Spinal cord (tissue), 10 donors: ENCODE results near the gene TMEM151A. TPM values are rescaled to one million over a fixed set of nuclear protein-coding genes. Genes with fewer than 3 reads are reported as not detected.

Experiments
- DNase-seq, 6 donors: peaks; one replicate each; pipeline versions ENCODE4 v3.0.0 to v3.0.0-alpha.2; 2013 to 2015; ENCODE audit warnings: low spot score in 6 of 6, low read depth in 4 of 6
- H3K27ac ChIP-seq: one replicate; pipeline ENCODE4 v1.5.1; 2013; ENCODE audit warnings: low read depth, low read length, control low read depth
- H3K27me3 ChIP-seq: one replicate; pipeline ENCODE4 v1.6.1; 2013; ENCODE audit warnings: low read length; ENCODE audit not compliant: control insufficient read depth, insufficient read depth
- H3K36me3 ChIP-seq: one replicate; pipeline ENCODE4 v1.6.1; 2013; ENCODE audit warnings: low read length; ENCODE audit not compliant: control insufficient read depth, insufficient read depth
- H3K4me1 ChIP-seq: one replicate; pipeline ENCODE4 v1.6.1; 2013; ENCODE audit warnings: low read length; ENCODE audit not compliant: control insufficient read depth, insufficient read depth
- H3K4me3 ChIP-seq: one replicate; pipeline ENCODE4 v1.5.1; 2013; ENCODE audit warnings: low read depth, low read length, control low read depth
- H3K9me3 ChIP-seq: one replicate; pipeline ENCODE4 v1.6.1; 2013; ENCODE audit warnings: low read length; ENCODE audit not compliant: control insufficient read depth, insufficient read depth
- WGBS: methylation state at CpG from one replicate; pipeline ENCODE4 v1.1.5; 2013; ENCODE audit warnings: missing lambda C conversion rate; ENCODE audit not compliant: insufficient coverage; 5-methylcytosine and 5-hydroxymethylcytosine counted together
- polyA plus RNA-seq, 2 donors: library from polyadenylated mRNA; unstranded; fragments of 120-200 nt; gene quantifications; one replicate each; pipeline ENCODE4 v1.2.1, GENCODE V29; 2013; ENCODE audit not compliant: insufficient read length in 2 of 2
- total RNA-seq, 2 donors: library from RNA; depleted of rRNA in 1 of 2; stranded (reverse); fragments of 120-200 nt in 1 of 2; fragments of >200 nt in 1 of 2; gene quantifications; one replicate each; pipeline versions ENCODE4 v1.2.3 to v1.2.4, GENCODE V29; 2013 to 2014
- donor health status: healthy.

The TMEM151A gene
- total and polyA plus RNA-seq, 4 donors, result 8.0 to 52.0 (median 34.6) TPM

GRCh38 chr11:66258473-66258893, 33.2 kb upstream of the TMEM151A start:
- Histone ChIP-seq H3K9me3 (no peaks in the 10 kb centered on the region), H3K27ac (peak overlapping the region; percentile 87), H3K27me3 (no peaks in the 10 kb centered on the region), H3K4me1 (peaks cover 25% of the 10 kb centered on the region), H3K4me3 (peak overlapping the region; percentile 80), H3K36me3 (peaks cover 45% of the 10 kb centered on the region)
- no peak for DNase-seq
- 3% methylated on average over 28 of the region's 28 CpGs for WGBS

GRCh38 chr11:66259225-66259624, 32.5 kb upstream of the TMEM151A start:
- no peak for DNase-seq
- H3K36me3 ChIP-seq, result peaks cover 50% of the 10 kb centered on the region
- H3K9me3 ChIP-seq, result no peaks in the 10 kb centered on the region
- no peak overlapping the region for H3K4me3 ChIP-seq
- peaks cover 20% of the 10 kb centered on the region for H3K4me1 ChIP-seq
- H3K27ac ChIP-seq, result no peak overlapping the region
- WGBS, result 100% methylated on average over 2 of the region's 2 CpGs
- no peaks in the 10 kb centered on the region for H3K27me3 ChIP-seq

GRCh38 chr11:66259956-66260355, 31.7 kb upstream of the TMEM151A start:
- H3K27me3 ChIP-seq, result no peaks in the 10 kb centered on the region
- H3K27ac ChIP-seq, result no peak overlapping the region
- H3K9me3 ChIP-seq, result no peaks in the 10 kb centered on the region
- no peak for DNase-seq
- 98% methylated on average over 4 of the region's 4 CpGs for WGBS
- H3K4me1 ChIP-seq, result peaks cover 20% of the 10 kb centered on the region
- H3K36me3 ChIP-seq, result peaks cover 57% of the 10 kb centered on the region
- H3K4me3 ChIP-seq, result no peak overlapping the region

- H3K27me3 ChIP-seq, result no peaks in the 10 kb centered on the region
- no peak for DNase-seq
- no peak overlapping the region for H3K4me3 ChIP-seq
- peaks cover 30% of the 10 kb centered on the region for H3K4me1 ChIP-seq
- H3K9me3 ChIP-seq, result no peaks in the 10 kb centered on the region
- peaks cover 74% of the 10 kb centered on the region for H3K36me3 ChIP-seq
- WGBS, result 91% methylated on average over 16 of the region's 16 CpGs
- H3K27ac ChIP-seq, result no peak overlapping the region
These were observed 30.1 kb upstream of the TMEM151A start for GRCh38 chr11:66261578-66261977.

- 83% methylated on average over 3 of the region's 5 CpGs for WGBS
- Histone ChIP-seq H3K4me1 (peaks cover 30% of the 10 kb centered on the region), H3K27ac (no peak overlapping the region), H3K4me3 (no peak overlapping the region), H3K27me3 (no peaks in the 10 kb centered on the region), H3K9me3 (no peaks in the 10 kb centered on the region), H3K36me3 (peaks cover 80% of the 10 kb centered on the region)
- no peak for DNase-seq
These were observed 29.5 kb upstream of the TMEM151A start for GRCh38 chr11:66262191-66262590.

- Histone ChIP-seq H3K36me3 (peaks cover 82% of the 10 kb centered on the region), H3K4me1 (peaks cover 31% of the 10 kb centered on the region), H3K27ac (no peak overlapping the region), H3K27me3 (no peaks in the 10 kb centered on the region), H3K4me3 (no peak overlapping the region), H3K9me3 (no peaks in the 10 kb centered on the region)
- 96% methylated on average over 12 of the region's 12 CpGs for WGBS
- no peak for DNase-seq
These were observed 29.0 kb upstream of the TMEM151A start for GRCh38 chr11:66262696-66263095.

GRCh38 chr11:66263231-66263630, 28.5 kb upstream of the TMEM151A start:
- WGBS, result 92% methylated on average over 4 of the region's 4 CpGs
- DNase-seq, result no peak
- no peaks in the 10 kb centered on the region for H3K27me3 ChIP-seq
- no peak overlapping the region for H3K27ac ChIP-seq
- H3K4me1 ChIP-seq, result peaks cover 36% of the 10 kb centered on the region
- no peaks in the 10 kb centered on the region for H3K9me3 ChIP-seq
- H3K36me3 ChIP-seq, result peaks cover 82% of the 10 kb centered on the region
- no peak overlapping the region for H3K4me3 ChIP-seq

- Histone ChIP-seq H3K4me1 (peaks cover 30% of the 10 kb centered on the region), H3K27ac (no peak overlapping the region), H3K27me3 (no peaks in the 10 kb centered on the region), H3K36me3 (peaks cover 82% of the 10 kb centered on the region), H3K4me3 (no peak overlapping the region), H3K9me3 (no peaks in the 10 kb centered on the region)
- 91% methylated on average over 7 of the region's 10 CpGs for WGBS
- no peak for DNase-seq
These were observed 27.9 kb upstream of the TMEM151A start for GRCh38 chr11:66263785-66264184.

GRCh38 chr11:66264383-66264782, 27.3 kb upstream of the TMEM151A start:
- 92% methylated on average over 8 of the region's 8 CpGs for WGBS
- Histone ChIP-seq H3K4me3 (no peak overlapping the region), H3K4me1 (peaks cover 26% of the 10 kb centered on the region), H3K27me3 (no peaks in the 10 kb centered on the region), H3K36me3 (peaks cover 79% of the 10 kb centered on the region), H3K9me3 (no peaks in the 10 kb centered on the region), H3K27ac (no peak overlapping the region)
- no peak for DNase-seq

- no peak for DNase-seq
- 83% methylated on average over 4 of the region's 12 CpGs for WGBS
- Histone ChIP-seq H3K36me3 (peaks cover 75% of the 10 kb centered on the region), H3K4me1 (peaks cover 27% of the 10 kb centered on the region), H3K27ac (no peak overlapping the region), H3K27me3 (no peaks in the 10 kb centered on the region), H3K9me3 (no peaks in the 10 kb centered on the region), H3K4me3 (no peak overlapping the region)
These were observed 26.8 kb upstream of the TMEM151A start for GRCh38 chr11:66264914-66265313.
